Stimulated activated CD4-positive, alpha-beta T cell treated with anti-CD3 and anti-CD28 coated beads, Interleukin-1b, Interleukin-23, amount 100 ng/mL, for 1 hour (primary cell): Measurements from ENCODE around the gene RBCK1.
"Not testable (repeated sequence)": the region's sequence is repeated elsewhere in the genome, so short reads cannot be mapped to it uniquely, and the experiment has no call there.

Experiments
- DNase-seq, 2 donors: peaks; one replicate each; pipeline ENCODE4 v3.0.0-alpha.2; 2020; ENCODE audit warnings: low read depth in 2 of 2

RBCK1 gene

GRCh38 chr20:407953-408842, at the start of gene RBCK1:
RBCK1 (plus strand) TSS chr20:408299; CDS start chr20:408758, 459 bp downstream.
- peak; percentile 70 to 80 for DNase-seq

- no peak for DNase-seq
Observed at GRCh38 chr20:358891-359555, 49.1 kb upstream of the RBCK1 start.

- no peak for DNase-seq
Observed at GRCh38 chr20:361561-361960, 46.5 kb upstream of the RBCK1 start.

GRCh38 chr20:362271-363254, 45.5 kb upstream of the RBCK1 start:
- DNase-seq, result no peak

GRCh38 chr20:363319-364078, 44.6 kb upstream of the RBCK1 start:
- no peak for DNase-seq

GRCh38 chr20:364905-365794, 42.9 kb upstream of the RBCK1 start:
- no peak for DNase-seq

GRCh38 chr20:366041-366718, 41.9 kb upstream of the RBCK1 start:
- no peak for DNase-seq

GRCh38 chr20:366719-367485, 41.2 kb upstream of the RBCK1 start:
- DNase-seq, result no peak

- DNase-seq, result no peak
Observed at GRCh38 chr20:367486-367887, 40.6 kb upstream of the RBCK1 start.

GRCh38 chr20:368915-369314, 39.2 kb upstream of the RBCK1 start:
- no peak for DNase-seq

GRCh38 chr20:370151-370600, 37.9 kb upstream of the RBCK1 start:
- no peak for DNase-seq

- DNase-seq, result no peak
Observed at GRCh38 chr20:370977-371754, 36.9 kb upstream of the RBCK1 start.

GRCh38 chr20:371755-372542, 36.1 kb upstream of the RBCK1 start:
- no peak for DNase-seq

GRCh38 chr20:372543-373082, 35.5 kb upstream of the RBCK1 start:
- DNase-seq, result not testable (repeated sequence)

GRCh38 chr20:373171-373890, 34.8 kb upstream of the RBCK1 start:
- DNase-seq, result no peak

- no peak for DNase-seq
Observed at GRCh38 chr20:375265-375889, 32.7 kb upstream of the RBCK1 start.
